ENCODE results near the gene TBC1D5.

DNA sequence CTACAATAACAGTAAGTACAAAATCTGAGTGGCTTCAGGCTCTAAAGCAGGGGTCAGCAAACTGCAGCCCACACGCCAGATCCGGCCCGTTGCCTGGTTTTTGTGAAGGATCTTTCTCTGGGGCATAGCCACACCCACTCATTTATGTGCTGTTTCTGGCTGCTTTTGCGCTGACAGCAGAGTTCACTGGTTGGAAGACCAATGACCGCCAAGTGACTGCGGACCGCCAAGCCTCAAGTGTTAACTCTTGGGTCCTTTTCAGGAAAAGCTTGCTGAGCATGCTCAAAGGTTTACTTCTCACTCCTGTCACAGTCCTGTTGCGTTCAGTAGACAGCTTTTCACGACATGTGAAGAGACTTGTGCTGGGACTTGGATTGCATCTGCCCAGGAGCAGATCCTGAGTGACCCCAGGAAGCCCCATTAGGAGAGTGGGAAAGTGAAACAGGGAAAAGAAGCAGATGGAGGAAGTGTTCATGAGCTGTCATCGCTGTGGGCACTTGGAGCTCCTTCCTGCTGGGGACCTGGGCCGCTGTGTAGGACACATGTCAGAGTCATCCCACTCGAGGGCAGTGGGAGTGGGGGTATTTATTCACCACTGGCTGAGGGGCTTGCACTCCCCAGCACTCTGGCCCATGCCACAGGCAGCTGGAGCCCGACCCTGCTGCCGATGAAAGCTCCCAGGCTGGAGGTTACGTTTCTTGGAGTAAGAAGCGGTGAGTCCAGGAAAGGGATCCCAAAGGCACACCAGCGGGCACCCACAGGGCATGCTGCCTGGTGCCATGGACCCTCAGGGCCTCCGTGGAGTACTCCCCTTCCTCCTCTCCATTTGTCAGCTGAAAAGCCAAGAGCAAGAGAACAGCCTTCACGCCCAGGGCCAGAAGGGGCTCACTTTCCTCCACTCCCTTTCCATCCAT, 608.5 kb downstream of the TBC1D5 start:
- TF ChIP-seq, protein P1, sequence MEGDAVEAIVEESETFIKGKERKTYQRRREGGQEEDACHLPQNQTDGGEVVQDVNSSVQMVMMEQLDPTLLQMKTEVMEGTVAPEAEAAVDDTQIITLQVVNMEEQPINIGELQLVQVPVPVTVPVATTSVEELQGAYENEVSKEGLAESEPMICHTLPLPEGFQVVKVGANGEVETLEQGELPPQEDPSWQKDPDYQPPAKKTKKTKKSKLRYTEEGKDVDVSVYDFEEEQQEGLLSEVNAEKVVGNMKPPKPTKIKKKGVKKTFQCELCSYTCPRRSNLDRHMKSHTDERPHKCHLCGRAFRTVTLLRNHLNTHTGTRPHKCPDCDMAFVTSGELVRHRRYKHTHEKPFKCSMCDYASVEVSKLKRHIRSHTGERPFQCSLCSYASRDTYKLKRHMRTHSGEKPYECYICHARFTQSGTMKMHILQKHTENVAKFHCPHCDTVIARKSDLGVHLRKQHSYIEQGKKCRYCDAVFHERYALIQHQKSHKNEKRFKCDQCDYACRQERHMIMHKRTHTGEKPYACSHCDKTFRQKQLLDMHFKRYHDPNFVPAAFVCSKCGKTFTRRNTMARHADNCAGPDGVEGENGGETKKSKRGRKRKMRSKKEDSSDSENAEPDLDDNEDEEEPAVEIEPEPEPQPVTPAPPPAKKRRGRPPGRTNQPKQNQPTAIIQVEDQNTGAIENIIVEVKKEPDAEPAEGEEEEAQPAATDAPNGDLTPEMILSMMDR (conservative IDR thresholded peaks at IDR 0.05) = no peak
- no peak for TF ChIP-seq ZFX (IDR thresholded peaks at IDR 0.05)
